ENCODE data around the gene BLVRA. TPM values are rescaled to one million over a fixed set of nuclear protein-coding genes. Genes with fewer than 3 reads are reported as not detected.

BLVRA gene
- total RNA-seq, 1 experiment from 2014 or later = 29.7 TPM

DNA sequence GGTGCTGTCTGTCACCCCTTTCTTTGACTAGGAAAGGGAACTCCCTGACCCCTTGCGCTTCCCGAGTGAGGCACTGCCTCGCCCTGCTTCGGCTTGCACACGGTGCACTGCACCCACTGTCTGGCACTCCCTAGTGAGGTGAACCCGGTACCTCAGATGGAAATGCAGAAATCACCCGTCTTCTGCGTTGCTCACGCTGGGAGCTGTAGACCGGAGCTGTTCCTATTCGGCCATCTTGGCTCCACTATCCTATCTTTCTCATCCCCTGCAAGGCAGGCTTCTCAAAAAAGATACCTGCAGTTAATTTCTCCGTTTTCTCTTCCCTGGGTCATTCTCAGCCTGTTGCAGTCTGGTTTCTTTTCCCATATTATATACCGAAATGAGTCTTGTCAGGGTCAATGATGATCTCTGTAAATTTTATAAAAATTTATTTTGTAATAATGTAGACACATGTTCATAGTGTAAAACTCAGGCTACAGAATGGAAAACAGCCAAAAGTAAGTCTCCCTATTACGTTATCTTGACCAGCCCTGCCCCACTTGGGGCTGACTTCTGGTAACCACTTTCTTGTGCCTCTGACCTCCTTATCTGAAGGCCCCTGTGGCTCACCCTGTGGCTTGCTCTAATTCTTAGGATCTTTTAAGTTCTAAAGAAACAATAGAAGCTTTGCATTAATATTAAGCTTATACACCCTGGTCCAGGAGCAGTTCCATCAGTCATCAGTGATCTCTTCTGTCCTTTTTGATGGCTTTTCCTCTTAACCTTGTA is 20.7 kb downstream of the BLVRA start:
- Histone ChIP-seq H3K4me1 (ENCODE audit: control insufficient read depth in 1 of 2, insufficient read depth in 2 of 2, low read length in 2 of 2) (peaks cover 8 to 10% of the 10 kb centered on the region in 2 experiments), H3K4me3 (replicated peaks in 1 of 2; ENCODE audit: low read depth in 1 of 2, low read length in 2 of 2) (peak overlapping the region; percentile 23 to 42; a peak in 3 of 4 replicates), H3K9me3 (ENCODE audit: control insufficient read depth in 1 of 2, insufficient read depth in 1 of 2, low read depth in 1 of 2, low read length in 2 of 2) (no peaks in the 10 kb centered on the region), H3K9ac (ENCODE audit: low read length) (0 out of 2 replicates have a peak overlapping the region, but pooled peaks have one; percentile 40), H4K20me1 (ENCODE audit: insufficient read depth) (no peaks in the 10 kb centered on the region), H3K79me2 (ENCODE audit: insufficient read depth, low read length) (no peaks in the 10 kb centered on the region), H2AFZ (ENCODE audit: low read depth, low read length, poor library complexity, severe bottlenecking) (no peak overlapping the region), H3K27me3 (ENCODE audit: insufficient read depth, low read length) (no peaks in the 10 kb centered on the region), H3K27ac (ENCODE audit: low read depth, low read length) (peak overlapping the region; percentile 64), H3K36me3 (ENCODE audit: control insufficient read depth in 1 of 2, insufficient read depth in 2 of 2, low read length in 2 of 2) (no peaks in the 10 kb centered on the region), H3K4me2 (ENCODE audit: low read length) (peak overlapping the region; percentile 69), H3K9me2 (ENCODE audit: insufficient read depth) (no peaks in the 10 kb centered on the region)
- intact Hi-C loops (cut with micrococcal nuclease) = no loop called here
- no TSS peak for BruUV-seq (replicated peaks)
- no peak for DNase-seq (ENCODE audit: low read depth, low spot score)
- peak; percentile 72 for ATAC-seq
- ChIA-PET POLR2A (no interaction called here), RAD21 (ENCODE audit: low non-redundant PET in 1 of 2, low total read pairs in 2 of 2, uncharacterized antibody in 2 of 2, unreplicated experiment in 2 of 2) (interaction anchor here in 1 of 2 experiments (1.0 kb wide), 1 partner anchor 197 kb away, joined by 3 read pairs; no protein-coding TSS in a partner anchor), CTCF (no interaction called here)
- TF ChIP-seq EZH2phosphoT487 (IDR thresholded peaks at IDR 0.05; ENCODE audit: borderline replicate concordance) (no peak), SIN3A (IDR thresholded peaks at IDR 0.05; ENCODE audit: low read depth) (no peak)

DNA sequence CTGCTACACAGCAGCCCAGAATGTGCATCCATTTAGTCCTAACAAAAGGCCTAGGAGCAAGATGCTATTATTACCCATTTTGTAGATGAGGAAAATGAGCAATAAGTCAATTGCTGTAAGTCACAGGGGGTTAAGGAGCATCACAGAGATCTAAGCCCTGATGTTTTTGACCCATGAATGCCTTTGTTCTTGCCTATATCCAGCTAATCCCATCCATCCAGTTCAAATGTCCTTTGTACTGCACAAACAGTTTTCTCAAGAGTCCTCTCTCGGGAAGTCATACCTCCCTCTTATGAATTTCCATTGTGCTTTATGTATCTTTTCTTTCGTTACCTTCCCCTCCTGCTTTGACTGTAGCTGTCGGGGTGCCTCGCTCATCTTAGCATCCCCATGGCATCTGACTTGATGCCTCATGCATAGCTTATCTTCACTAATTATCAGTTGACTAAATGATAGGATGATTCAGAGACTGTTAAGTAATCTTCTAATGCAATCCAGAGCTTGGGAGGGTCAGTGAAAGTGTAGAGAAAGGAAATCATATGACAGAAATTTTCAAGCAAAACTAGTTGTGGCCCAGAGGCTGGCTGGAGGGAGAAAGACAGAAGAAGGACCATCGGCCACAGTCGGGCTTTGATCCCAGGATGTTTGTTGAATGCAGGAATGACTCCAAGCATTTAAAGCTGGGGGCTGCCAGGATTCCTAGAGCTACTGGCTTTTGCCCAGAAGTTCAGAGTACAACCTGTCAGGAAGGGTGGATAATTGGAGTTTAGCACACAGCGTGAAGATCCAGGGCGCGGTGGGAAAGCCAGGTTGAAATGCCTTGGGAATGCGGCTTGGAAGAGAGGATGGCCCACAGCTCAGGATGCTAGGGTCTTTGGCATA is 23.5 kb downstream of the BLVRA start:
- Histone ChIP-seq H3K27me3 (ENCODE audit: insufficient read depth, low read length) (no peaks in the 10 kb centered on the region), H3K79me2 (ENCODE audit: insufficient read depth, low read length) (no peaks in the 10 kb centered on the region), H3K4me1 (ENCODE audit: control insufficient read depth in 1 of 2, insufficient read depth in 2 of 2, low read length in 2 of 2) (peaks cover 8 to 10% of the 10 kb centered on the region in 2 experiments), H3K27ac (ENCODE audit: low read depth, low read length) (no peak overlapping the region), H2AFZ (ENCODE audit: low read depth, low read length, poor library complexity, severe bottlenecking) (no peak overlapping the region), H3K36me3 (ENCODE audit: control insufficient read depth in 1 of 2, insufficient read depth in 2 of 2, low read length in 2 of 2) (no peaks in the 10 kb centered on the region), H3K9me3 (ENCODE audit: control insufficient read depth in 1 of 2, insufficient read depth in 1 of 2, low read depth in 1 of 2, low read length in 2 of 2) (no peaks in the 10 kb centered on the region), H3K9ac (ENCODE audit: low read length) (no peak overlapping the region), H3K4me3 (replicated peaks in 1 of 2; ENCODE audit: low read depth in 1 of 2, low read length in 2 of 2) (no peak overlapping the region), H3K9me2 (ENCODE audit: insufficient read depth) (no peaks in the 10 kb centered on the region), H4K20me1 (ENCODE audit: insufficient read depth) (no peaks in the 10 kb centered on the region), H3K4me2 (ENCODE audit: low read length) (no peak overlapping the region)
- ChIA-PET RAD21 (ENCODE audit: low non-redundant PET in 1 of 2, low total read pairs in 2 of 2, uncharacterized antibody in 2 of 2, unreplicated experiment in 2 of 2) (no interaction called here), POLR2A (interaction anchor here (0.9 kb wide), 1 partner anchor 199 kb away, joined by 4 read pairs; the partner anchor contains the start of gene STK17A), CTCF (no interaction called here)
- BruUV-seq (replicated peaks) = no TSS peak
- ATAC-seq (no peak), DNase-seq (ENCODE audit: low read depth, low spot score) (no peak)
- intact Hi-C loops (cut with micrococcal nuclease) = no loop called here
- no peak for TF ChIP-seq FOSL1 (IDR thresholded peaks at IDR 0.05; ENCODE audit: low read depth)
- TF ChIP-seq YY1 (IDR thresholded peaks at IDR 0.05; ENCODE audit: extremely low read depth, insufficient replicate concordance, low read depth, low read length) = no peak
- TF ChIP-seq EZH2phosphoT487 (IDR thresholded peaks at IDR 0.05; ENCODE audit: borderline replicate concordance) = no peak
- no peak for TF ChIP-seq RAD21 (IDR thresholded peaks at IDR 0.05; ENCODE audit: low read depth)
- TF ChIP-seq TCF7L2 (IDR thresholded peaks at IDR 0.05; ENCODE audit: borderline replicate concordance, extremely low read depth, insufficient read depth, insufficient read length) = no peak
- TF ChIP-seq ZFX (IDR thresholded peaks at IDR 0.05) = no peak
- TF ChIP-seq SP1 (IDR thresholded peaks at IDR 0.05; ENCODE audit: low read depth) = no peak
- TF ChIP-seq SIN3A (IDR thresholded peaks at IDR 0.05; ENCODE audit: low read depth) = no peak
- TF ChIP-seq, protein P1, sequence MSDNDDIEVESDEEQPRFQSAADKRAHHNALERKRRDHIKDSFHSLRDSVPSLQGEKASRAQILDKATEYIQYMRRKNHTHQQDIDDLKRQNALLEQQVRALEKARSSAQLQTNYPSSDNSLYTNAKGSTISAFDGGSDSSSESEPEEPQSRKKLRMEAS (IDR thresholded peaks at IDR 0.05) = no peak
- TF ChIP-seq, protein P2, sequence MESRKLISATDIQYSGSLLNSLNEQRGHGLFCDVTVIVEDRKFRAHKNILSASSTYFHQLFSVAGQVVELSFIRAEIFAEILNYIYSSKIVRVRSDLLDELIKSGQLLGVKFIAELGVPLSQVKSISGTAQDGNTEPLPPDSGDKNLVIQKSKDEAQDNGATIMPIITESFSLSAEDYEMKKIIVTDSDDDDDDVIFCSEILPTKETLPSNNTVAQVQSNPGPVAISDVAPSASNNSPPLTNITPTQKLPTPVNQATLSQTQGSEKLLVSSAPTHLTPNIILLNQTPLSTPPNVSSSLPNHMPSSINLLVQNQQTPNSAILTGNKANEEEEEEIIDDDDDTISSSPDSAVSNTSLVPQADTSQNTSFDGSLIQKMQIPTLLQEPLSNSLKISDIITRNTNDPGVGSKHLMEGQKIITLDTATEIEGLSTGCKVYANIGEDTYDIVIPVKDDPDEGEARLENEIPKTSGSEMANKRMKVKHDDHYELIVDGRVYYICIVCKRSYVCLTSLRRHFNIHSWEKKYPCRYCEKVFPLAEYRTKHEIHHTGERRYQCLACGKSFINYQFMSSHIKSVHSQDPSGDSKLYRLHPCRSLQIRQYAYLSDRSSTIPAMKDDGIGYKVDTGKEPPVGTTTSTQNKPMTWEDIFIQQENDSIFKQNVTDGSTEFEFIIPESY (IDR thresholded peaks at IDR 0.05; ENCODE audit: extremely low read depth, insufficient replicate concordance, low read length) = no peak
- TF ChIP-seq, protein P3, sequence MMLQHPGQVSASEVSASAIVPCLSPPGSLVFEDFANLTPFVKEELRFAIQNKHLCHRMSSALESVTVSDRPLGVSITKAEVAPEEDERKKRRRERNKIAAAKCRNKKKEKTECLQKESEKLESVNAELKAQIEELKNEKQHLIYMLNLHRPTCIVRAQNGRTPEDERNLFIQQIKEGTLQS (IDR thresholded peaks at IDR 0.05) = no peak
- no peak for TF ChIP-seq CEBPB (IDR thresholded peaks at IDR 0.05; ENCODE audit: low read depth)
- no peak for TF ChIP-seq ELF1 (IDR thresholded peaks at IDR 0.05; ENCODE audit: borderline replicate concordance, low read depth)
- no peak for TF ChIP-seq POLR2A (IDR thresholded peaks at IDR 0.05; ENCODE audit: borderline replicate concordance, extremely low read depth, insufficient read depth, insufficient read length)

All from HCT116 (cell line).